Suprapubic skin (tissue), 4 donors: ENCODE measurements around the gene BCAS4.

ENCODE experiments used
- EP300 ChIP-seq: sonication (generic); formaldehyde crosslinking; IDR thresholded peaks from one replicate; pipeline ENCODE4 v1.6.1; 2017; ENCODE audit warnings: antibody characterized with exemption
- POLR2AphosphoS5 ChIP-seq, 3 donors: sonication (generic); formaldehyde crosslinking; IDR thresholded peaks; one replicate each; pipeline ENCODE4 v1.6.1; 2017; ENCODE audit warnings: antibody characterized with exemption in 3 of 3
- TF ChIP-seq, protein P1 (sequence below), 2 donors: fragments of 200-600 bp in 1 of 2; fragments of 450-650 bp in 1 of 2; sonication (generic) in 1 of 2; IDR thresholded peaks; one replicate each; pipeline ENCODE4 v1.5.1; 2016 to 2019; ENCODE audit warnings: antibody characterized with exemption in 2 of 2, mild to moderate bottlenecking in 1 of 2, moderate library complexity in 1 of 2

GRCh38 chr20:50898475-50898874, 103.6 kb downstream of the BCAS4 start:
- TF ChIP-seq POLR2AphosphoS5 (IDR thresholded peaks at IDR 0.05) (no peak), EP300 (no peak)
- TF ChIP-seq, protein P1, sequence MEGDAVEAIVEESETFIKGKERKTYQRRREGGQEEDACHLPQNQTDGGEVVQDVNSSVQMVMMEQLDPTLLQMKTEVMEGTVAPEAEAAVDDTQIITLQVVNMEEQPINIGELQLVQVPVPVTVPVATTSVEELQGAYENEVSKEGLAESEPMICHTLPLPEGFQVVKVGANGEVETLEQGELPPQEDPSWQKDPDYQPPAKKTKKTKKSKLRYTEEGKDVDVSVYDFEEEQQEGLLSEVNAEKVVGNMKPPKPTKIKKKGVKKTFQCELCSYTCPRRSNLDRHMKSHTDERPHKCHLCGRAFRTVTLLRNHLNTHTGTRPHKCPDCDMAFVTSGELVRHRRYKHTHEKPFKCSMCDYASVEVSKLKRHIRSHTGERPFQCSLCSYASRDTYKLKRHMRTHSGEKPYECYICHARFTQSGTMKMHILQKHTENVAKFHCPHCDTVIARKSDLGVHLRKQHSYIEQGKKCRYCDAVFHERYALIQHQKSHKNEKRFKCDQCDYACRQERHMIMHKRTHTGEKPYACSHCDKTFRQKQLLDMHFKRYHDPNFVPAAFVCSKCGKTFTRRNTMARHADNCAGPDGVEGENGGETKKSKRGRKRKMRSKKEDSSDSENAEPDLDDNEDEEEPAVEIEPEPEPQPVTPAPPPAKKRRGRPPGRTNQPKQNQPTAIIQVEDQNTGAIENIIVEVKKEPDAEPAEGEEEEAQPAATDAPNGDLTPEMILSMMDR (IDR thresholded peaks at IDR 0.05) = no peak
